Sigmoid colon (tissue), 7 donors: ENCODE data around the gene ZNF716. TPM values are rescaled to one million over a fixed set of nuclear protein-coding genes. Genes with fewer than 3 reads are reported as not detected.

Experiments used
- DNase-seq: peaks from one replicate; pipeline ENCODE4 v3.0.0-alpha.2; 2019
- H3K27ac ChIP-seq, 4 donors: fragments of 200-600 bp; sonication (generic); one replicate each; pipeline ENCODE4 v1.5.1; 2016 to 2019; ENCODE audit warnings: mild to moderate bottlenecking in 1 of 4
- H3K27me3 ChIP-seq, 3 donors: fragments of 200-600 bp; sonication (generic); one replicate each; pipeline ENCODE4 v1.5.1; 2019; ENCODE audit warnings: mild to moderate bottlenecking in 1 of 3
- H3K36me3 ChIP-seq, 4 donors: fragments of 200-600 bp; sonication (generic); one replicate each; pipeline ENCODE4 v1.5.1; 2016 to 2019
- H3K4me1 ChIP-seq, 4 donors: fragments of 200-600 bp; sonication (generic); one replicate each; pipeline ENCODE4 v1.5.1; 2017 to 2019
- H3K4me3 ChIP-seq, 4 donors: fragments of 200-600 bp; sonication (generic); one replicate each; pipeline ENCODE4 v1.5.1; 2017 to 2019; ENCODE audit warnings: mild to moderate bottlenecking in 2 of 4, moderate library complexity in 1 of 4
- H3K9me3 ChIP-seq, 4 donors: fragments of 200-600 bp in 3 of 4; sonication (generic) in 3 of 4; one replicate each; pipeline versions ENCODE4 v1.5.1 to v1.6.1; 2013 to 2019
- EP300 ChIP-seq, 4 donors: sonication (generic); formaldehyde crosslinking; IDR thresholded peaks; one replicate each; pipeline ENCODE4 v1.6.1; 2017; ENCODE audit warnings: antibody characterized with exemption in 4 of 4
- POLR2A ChIP-seq, 2 donors: fragments of 450-650 bp; IDR thresholded peaks; one replicate each; pipeline ENCODE4 v1.6.1; 2016; ENCODE audit warnings: antibody characterized with exemption in 2 of 2, mild to moderate bottlenecking in 2 of 2, moderate library complexity in 2 of 2
- POLR2AphosphoS5 ChIP-seq, 4 donors: sonication (generic); formaldehyde crosslinking; IDR thresholded peaks; one replicate each; pipeline ENCODE4 v1.6.1; 2017; ENCODE audit warnings: antibody characterized with exemption in 4 of 4
- WGBS, 2 donors: extraction: QIAGEN DNeasy Blood & Tissue Kit; methylation state at CpG; one replicate each; pipeline ENCODE4 v1.1.7; 2013; 5-methylcytosine and 5-hydroxymethylcytosine counted together
- intact Hi-C: fragments of 100-400 bp; cut with DNase I; formaldehyde crosslinking; loops from one replicate; pipeline ENCODE4 v1.15.1; 2023
- polyA plus RNA-seq, 3 donors: library from polyadenylated mRNA; stranded (reverse); fragments of 200-250 nt; gene quantifications; one replicate each; pipeline ENCODE4 v1.2.3, GENCODE V29; 2013
- total RNA-seq, 4 donors: library from RNA; depleted of rRNA; stranded (reverse); fragments of >200 nt; gene quantifications; one replicate each; pipeline ENCODE4 v1.1.0, GENCODE V29; 2016
- TF ChIP-seq, protein P1 (sequence below), 4 experiments: fragments of 450-650 bp in 3 of 4; fragments of 200-600 bp in 1 of 4; IDR thresholded peaks; one replicate each; pipeline ENCODE4 v1.5.1; 2016 to 2019; ENCODE audit warnings: antibody characterized with exemption in 4 of 4, mild to moderate bottlenecking in 3 of 4, moderate library complexity in 2 of 4
- donor health status: healthy with polysubstance abuse.
- donor health status: Bipolar disorder and iron deficiency.
- donor health status: healthy.

Gene ZNF716
- total and polyA plus RNA-seq, 7 donors, result not detected

DNA sequence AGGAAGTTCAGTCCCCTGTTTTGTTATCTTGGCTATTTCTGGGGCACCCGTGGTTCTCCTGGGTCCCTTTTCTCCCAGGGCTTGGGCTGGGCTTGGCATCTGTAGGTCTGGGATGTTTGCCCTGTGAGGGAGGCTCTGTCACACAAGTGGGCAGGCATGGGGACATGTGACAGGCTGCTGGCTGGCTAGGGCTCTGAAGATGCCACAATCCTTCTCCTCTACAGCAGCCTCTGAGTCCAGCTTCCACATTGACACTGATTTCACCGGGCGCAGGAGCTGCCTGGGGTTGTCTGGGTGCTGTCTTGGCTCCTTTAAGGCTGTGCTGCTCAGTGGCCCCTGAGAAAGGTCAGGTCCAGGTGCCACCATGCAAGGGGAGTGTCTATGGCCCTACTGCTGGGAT, 37.4 kb upstream of the ZNF716 start:
- 71 to 73% methylated on average over 3 of the region's 3 CpGs for WGBS, 2 donors
- no peak overlapping the region for H3K4me3 ChIP-seq
- H3K36me3 ChIP-seq, result no peaks in the 10 kb centered on the region
- no peaks in the 10 kb centered on the region for H3K27me3 ChIP-seq
- no peaks in the 10 kb centered on the region for H3K4me1 ChIP-seq
- DNase-seq, result no peak
- H3K9me3 ChIP-seq, result no peaks in the 10 kb centered on the region
- TF ChIP-seq, protein P1, sequence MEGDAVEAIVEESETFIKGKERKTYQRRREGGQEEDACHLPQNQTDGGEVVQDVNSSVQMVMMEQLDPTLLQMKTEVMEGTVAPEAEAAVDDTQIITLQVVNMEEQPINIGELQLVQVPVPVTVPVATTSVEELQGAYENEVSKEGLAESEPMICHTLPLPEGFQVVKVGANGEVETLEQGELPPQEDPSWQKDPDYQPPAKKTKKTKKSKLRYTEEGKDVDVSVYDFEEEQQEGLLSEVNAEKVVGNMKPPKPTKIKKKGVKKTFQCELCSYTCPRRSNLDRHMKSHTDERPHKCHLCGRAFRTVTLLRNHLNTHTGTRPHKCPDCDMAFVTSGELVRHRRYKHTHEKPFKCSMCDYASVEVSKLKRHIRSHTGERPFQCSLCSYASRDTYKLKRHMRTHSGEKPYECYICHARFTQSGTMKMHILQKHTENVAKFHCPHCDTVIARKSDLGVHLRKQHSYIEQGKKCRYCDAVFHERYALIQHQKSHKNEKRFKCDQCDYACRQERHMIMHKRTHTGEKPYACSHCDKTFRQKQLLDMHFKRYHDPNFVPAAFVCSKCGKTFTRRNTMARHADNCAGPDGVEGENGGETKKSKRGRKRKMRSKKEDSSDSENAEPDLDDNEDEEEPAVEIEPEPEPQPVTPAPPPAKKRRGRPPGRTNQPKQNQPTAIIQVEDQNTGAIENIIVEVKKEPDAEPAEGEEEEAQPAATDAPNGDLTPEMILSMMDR (IDR thresholded peaks at IDR 0.05), result no peak
- no peak for TF ChIP-seq EP300 (IDR thresholded peaks at IDR 0.05)
- TF ChIP-seq POLR2A (IDR thresholded peaks at IDR 0.05), result no peak
- no peak for TF ChIP-seq POLR2AphosphoS5 (IDR thresholded peaks at IDR 0.05)
- H3K27ac ChIP-seq, result no peak overlapping the region
- intact Hi-C loops, result no loop called here

DNA sequence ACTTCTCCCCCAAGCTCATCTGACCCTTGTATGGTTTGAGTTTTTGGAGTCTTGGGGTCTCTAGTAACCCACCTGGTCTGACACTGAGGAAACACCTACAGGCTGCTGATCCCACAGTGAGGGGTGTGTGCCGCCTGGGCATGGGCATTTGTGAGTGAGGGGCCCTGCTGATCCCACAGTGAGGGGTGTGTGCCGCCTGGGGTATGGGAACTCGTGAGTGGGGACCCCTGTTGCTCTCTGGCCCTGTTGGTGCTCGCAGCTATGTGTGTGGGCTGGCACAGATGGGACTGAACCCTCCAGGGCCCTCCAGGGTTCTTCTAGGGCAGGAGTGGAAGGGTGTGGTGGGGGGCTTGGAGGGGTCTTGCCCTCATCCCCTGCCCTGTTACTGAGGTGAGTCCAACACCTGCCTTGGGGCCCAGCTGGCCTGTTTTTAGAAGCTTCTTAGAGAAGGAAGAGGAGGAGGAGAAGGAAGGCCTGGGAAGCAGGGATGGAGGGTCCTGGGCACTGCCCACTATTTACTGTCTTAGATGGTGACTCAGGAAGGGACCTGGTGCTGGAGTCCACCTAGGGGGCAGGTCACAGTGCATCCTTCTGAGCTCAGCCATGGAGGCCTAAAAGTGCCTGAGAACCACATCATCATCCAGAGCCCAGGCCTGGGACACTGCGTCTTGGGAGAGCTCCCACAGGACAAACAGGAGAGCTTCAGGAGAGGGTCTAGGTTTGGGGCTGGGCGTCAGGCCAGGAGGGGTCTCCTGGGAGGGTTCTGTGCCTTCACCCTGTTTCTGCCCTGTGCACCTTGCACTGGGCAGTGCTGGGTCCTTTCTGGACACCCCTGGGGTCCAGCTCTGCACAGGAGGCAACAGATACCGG, 36.2 kb upstream of the ZNF716 start:
- Histone ChIP-seq H3K4me3 (no peak overlapping the region), H3K27ac (no peak overlapping the region), H3K36me3 (no peaks in the 10 kb centered on the region), H3K27me3 (no peaks in the 10 kb centered on the region), H3K4me1 (no peaks in the 10 kb centered on the region), H3K9me3 (no peaks in the 10 kb centered on the region)
- 65% methylated on average over 7 of the region's 7 CpGs for WGBS, 2 donors
- DNase-seq, result no peak
- TF ChIP-seq POLR2A (IDR thresholded peaks at IDR 0.05), result no peak
- intact Hi-C loops, result no loop called here

DNA sequence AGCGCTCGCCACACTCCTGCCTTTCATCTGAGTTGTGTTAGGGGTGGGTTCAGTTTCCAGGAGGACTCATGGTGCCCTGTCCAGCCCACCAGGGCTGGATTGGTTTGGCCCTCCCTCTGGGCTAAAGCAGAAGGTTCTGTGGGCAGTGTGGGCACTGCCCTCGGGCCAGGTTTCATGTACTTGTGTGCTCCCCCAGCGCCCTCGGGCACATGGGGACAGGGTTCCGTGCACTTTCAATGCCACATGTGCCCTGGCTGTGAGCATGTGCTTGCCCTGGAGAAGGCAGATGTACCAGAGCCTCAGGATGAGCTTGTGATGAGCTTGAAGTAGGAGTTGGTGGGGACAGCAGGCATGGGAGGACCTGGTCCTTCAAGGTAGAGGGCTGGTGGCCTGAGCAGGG, 35.6 kb upstream of the ZNF716 start:
- H3K4me1 ChIP-seq, result no peaks in the 10 kb centered on the region
- TF ChIP-seq POLR2A (IDR thresholded peaks at IDR 0.05) (no peak), EP300 (IDR thresholded peaks at IDR 0.05) (no peak), POLR2AphosphoS5 (IDR thresholded peaks at IDR 0.05) (no peak)
- TF ChIP-seq, protein P1 (IDR thresholded peaks at IDR 0.05), result no peak
- intact Hi-C loops, result no loop called here
- no peaks in the 10 kb centered on the region for H3K36me3 ChIP-seq
- H3K4me3 ChIP-seq, result no peak overlapping the region
- H3K9me3 ChIP-seq, result no peaks in the 10 kb centered on the region
- no peak overlapping the region for H3K27ac ChIP-seq
- WGBS, 2 donors, result 83 to 85% methylated on average over 6 of the region's 6 CpGs
- DNase-seq, result no peak
- no peaks in the 10 kb centered on the region for H3K27me3 ChIP-seq

DNA sequence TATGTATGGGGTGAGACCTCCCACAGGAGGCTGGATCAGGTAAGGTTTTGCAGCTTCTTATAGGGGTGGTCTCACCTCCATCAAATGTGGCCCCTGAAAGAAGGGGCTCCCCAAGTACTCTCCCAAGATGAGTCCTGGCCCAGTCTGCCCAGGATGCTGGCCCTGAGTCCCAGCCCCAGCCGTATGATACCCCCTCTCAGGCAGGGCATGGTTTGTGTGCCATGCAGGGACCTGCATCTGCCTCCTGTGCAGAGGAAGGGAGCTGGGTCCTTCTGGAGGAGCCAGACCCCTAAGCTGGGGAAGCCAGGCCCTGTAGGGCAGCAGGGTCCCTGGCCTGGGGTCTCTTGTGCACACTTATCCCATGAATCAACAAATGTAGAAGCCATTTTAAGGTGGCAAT, 35.1 kb upstream of the ZNF716 start:
- H3K36me3 ChIP-seq, result no peaks in the 10 kb centered on the region
- no peak overlapping the region for H3K27ac ChIP-seq
- no peak overlapping the region for H3K4me3 ChIP-seq
- intact Hi-C loops, result no loop called here
- no peaks in the 10 kb centered on the region for H3K9me3 ChIP-seq
- no peak for TF ChIP-seq EP300 (IDR thresholded peaks at IDR 0.05)
- WGBS, 2 donors, result 66 to 90% methylated on average over 1 of the region's 1 CpG
- H3K27me3 ChIP-seq, result no peaks in the 10 kb centered on the region
- no peak for DNase-seq
- H3K4me1 ChIP-seq, result no peaks in the 10 kb centered on the region

DNA sequence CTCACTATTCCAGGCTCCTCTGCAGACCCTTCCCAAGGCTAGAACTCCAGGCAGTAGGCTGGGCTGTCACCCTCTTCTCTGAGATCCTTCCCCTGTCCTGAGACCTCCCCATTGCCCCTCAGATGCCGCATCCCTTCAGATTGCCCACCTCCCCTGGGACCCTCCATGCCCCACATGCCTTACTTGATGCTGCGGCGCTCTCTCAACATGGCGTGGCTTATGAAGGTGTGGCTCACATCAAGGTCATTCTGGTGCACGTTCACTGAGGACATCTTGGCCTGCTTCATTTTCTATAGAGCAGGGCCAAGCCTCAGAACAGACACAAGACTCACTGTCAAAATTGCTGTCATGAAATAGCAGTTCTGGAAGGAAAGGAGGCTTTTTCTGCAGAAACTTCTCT, 34.7 kb upstream of the ZNF716 start:
- intact Hi-C loops, result no loop called here
- no peak for DNase-seq
- Histone ChIP-seq H3K36me3 (no peaks in the 10 kb centered on the region), H3K27ac (no peak overlapping the region), H3K4me3 (no peak overlapping the region), H3K4me1 (no peaks in the 10 kb centered on the region), H3K9me3 (no peaks in the 10 kb centered on the region), H3K27me3 (no peaks in the 10 kb centered on the region)
- 77 to 81% methylated on average over 5 of the region's 5 CpGs for WGBS, 2 donors
- TF ChIP-seq POLR2A (IDR thresholded peaks at IDR 0.05) (no peak), EP300 (IDR thresholded peaks at IDR 0.05) (no peak), POLR2AphosphoS5 (IDR thresholded peaks at IDR 0.05) (no peak)
- TF ChIP-seq, protein P1 (IDR thresholded peaks at IDR 0.05), result no peak

DNA sequence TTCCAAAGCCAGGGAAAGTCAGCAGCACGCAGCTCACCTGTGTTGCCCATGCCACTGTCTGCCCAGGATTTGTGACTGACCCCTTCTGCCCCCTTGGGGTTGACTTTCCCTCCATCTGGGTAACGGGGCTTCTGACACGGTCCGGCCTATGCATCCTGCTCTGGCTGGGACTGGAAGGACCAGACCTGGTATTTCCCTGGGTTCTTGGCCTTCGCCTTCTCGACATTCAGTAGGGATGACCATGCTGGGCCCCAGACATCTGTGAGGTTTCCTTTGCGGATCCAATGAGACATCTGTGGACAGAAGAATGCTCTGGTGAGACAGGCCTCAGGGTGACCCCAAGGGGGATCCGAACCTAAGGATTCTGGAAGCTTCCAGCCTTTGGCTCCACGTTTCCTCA, 34.2 kb upstream of the ZNF716 start:
- TF ChIP-seq POLR2AphosphoS5 (IDR thresholded peaks at IDR 0.05) (no peak), POLR2A (IDR thresholded peaks at IDR 0.05) (no peak), EP300 (IDR thresholded peaks at IDR 0.05) (no peak)
- TF ChIP-seq, protein P1 (IDR thresholded peaks at IDR 0.05), result no peak
- intact Hi-C loops, result no loop called here

More for the DNA sequence above, 34.2 kb upstream of the ZNF716 start:
- Histone ChIP-seq H3K9me3 (no peaks in the 10 kb centered on the region), H3K4me3 (no peak overlapping the region), H3K27ac (no peak overlapping the region), H3K4me1 (no peaks in the 10 kb centered on the region), H3K36me3 (no peaks in the 10 kb centered on the region), H3K27me3 (no peaks in the 10 kb centered on the region)
- no peak for DNase-seq
- 71% methylated on average over 9 of the region's 9 CpGs for WGBS, 2 donors
